Measurements from ENCODE around the gene KIF3A. TPM values are rescaled to one million over a fixed set of nuclear protein-coding genes. Genes with fewer than 3 reads are reported as not detected.
"Not testable (repeated sequence)": the region's sequence is repeated elsewhere in the genome, so short reads cannot be mapped to it uniquely, and the experiment has no call there.

The KIF3A gene
- total RNA-seq, 4 donors from 2014 or later = 1.5 to 32.2 (median 4.0) TPM

DNA sequence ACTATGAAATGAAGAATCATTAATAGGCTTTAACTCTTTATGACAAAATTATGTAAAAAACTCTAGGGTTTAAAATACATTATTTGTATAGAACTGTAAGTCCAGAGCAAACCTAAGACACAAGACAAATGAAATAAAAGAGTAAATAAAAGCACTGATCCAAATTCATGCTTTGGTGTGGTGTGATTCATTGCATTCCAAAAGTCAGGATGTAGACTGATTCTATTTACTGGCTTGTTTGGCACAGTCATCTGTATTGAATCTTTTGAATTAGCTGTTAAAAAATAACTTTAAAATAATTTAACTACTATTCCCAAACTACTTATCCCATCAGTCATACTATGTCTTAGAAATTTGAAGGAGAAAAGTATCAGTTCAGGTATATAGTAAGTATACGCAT, 32.5 kb downstream of the KIF3A start:
- no peak for DNase-seq
- H3K27me3 ChIP-seq = no peaks in the 10 kb centered on the region
- H3K4me3 ChIP-seq = no peak overlapping the region
- no peak overlapping the region for H3K27ac ChIP-seq
- TF ChIP-seq, protein P1, sequence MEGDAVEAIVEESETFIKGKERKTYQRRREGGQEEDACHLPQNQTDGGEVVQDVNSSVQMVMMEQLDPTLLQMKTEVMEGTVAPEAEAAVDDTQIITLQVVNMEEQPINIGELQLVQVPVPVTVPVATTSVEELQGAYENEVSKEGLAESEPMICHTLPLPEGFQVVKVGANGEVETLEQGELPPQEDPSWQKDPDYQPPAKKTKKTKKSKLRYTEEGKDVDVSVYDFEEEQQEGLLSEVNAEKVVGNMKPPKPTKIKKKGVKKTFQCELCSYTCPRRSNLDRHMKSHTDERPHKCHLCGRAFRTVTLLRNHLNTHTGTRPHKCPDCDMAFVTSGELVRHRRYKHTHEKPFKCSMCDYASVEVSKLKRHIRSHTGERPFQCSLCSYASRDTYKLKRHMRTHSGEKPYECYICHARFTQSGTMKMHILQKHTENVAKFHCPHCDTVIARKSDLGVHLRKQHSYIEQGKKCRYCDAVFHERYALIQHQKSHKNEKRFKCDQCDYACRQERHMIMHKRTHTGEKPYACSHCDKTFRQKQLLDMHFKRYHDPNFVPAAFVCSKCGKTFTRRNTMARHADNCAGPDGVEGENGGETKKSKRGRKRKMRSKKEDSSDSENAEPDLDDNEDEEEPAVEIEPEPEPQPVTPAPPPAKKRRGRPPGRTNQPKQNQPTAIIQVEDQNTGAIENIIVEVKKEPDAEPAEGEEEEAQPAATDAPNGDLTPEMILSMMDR (IDR thresholded peaks at IDR 0.05) = no peak
- TF ChIP-seq POLR2A (IDR thresholded peaks at IDR 0.05) = no peak
- no peaks in the 10 kb centered on the region for H3K4me1 ChIP-seq
- peaks cover 0 to 17% (median 0%) of the 10 kb centered on the region in 3 donors for H3K36me3 ChIP-seq
- H3K9me3 ChIP-seq = no peaks in the 10 kb centered on the region

DNA sequence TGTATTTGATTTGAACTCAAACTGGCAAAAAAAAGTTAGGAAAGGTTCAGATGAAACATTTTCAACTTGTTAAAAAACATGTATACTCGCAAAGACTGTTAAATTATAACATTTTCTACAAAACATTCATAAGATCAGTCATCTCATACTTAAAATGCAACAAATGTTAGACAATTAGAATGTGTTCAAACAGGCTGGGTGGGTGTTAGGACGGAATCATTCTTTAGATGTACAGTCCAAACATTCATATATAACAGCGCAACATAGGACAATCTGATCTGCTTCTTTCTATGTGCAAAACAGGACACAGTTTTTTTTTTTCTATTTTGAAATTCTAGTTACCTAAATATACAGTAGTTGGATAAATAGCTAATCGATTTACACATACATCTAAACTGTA, 41.4 kb downstream of the KIF3A start:
- no peak overlapping the region for H3K27ac ChIP-seq
- no peak for DNase-seq
- no peak overlapping the region for H3K4me3 ChIP-seq
- peaks cover 0 to under 1% (median 0%) of the 10 kb centered on the region in 3 donors for H3K36me3 ChIP-seq
- H3K4me1 ChIP-seq = no peaks in the 10 kb centered on the region
- no peaks in the 10 kb centered on the region for H3K9me3 ChIP-seq
- TF ChIP-seq, protein P1 (IDR thresholded peaks at IDR 0.05) = no peak
- no peak for TF ChIP-seq POLR2A (IDR thresholded peaks at IDR 0.05)
- H3K27me3 ChIP-seq = no peaks in the 10 kb centered on the region

DNA sequence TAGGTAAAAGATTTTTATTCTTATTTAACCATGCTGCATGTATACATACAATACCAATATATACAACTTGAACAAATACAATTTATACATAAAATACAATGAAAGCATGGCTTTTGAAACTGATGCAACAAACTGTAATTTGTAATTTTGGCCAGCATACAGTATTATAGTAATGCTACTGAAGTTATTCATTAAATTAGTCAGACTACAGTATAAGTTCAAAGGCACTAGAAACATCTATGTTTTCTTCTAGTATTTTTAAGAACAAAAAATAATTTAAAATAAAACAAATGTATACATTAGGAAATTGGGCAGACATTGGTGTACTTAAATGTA, 44.7 kb downstream of the KIF3A start:
- Histone ChIP-seq H3K9me3 (no peaks in the 10 kb centered on the region), H3K27me3 (no peaks in the 10 kb centered on the region), H3K4me1 (no peaks in the 10 kb centered on the region), H3K4me3 (no peak overlapping the region), H3K27ac (no peak overlapping the region), H3K36me3 (no peaks in the 10 kb centered on the region)
- DNase-seq = no peak
- TF ChIP-seq, protein P1 (IDR thresholded peaks at IDR 0.05) = no peak
- TF ChIP-seq POLR2A (IDR thresholded peaks at IDR 0.05) = no peak

DNA sequence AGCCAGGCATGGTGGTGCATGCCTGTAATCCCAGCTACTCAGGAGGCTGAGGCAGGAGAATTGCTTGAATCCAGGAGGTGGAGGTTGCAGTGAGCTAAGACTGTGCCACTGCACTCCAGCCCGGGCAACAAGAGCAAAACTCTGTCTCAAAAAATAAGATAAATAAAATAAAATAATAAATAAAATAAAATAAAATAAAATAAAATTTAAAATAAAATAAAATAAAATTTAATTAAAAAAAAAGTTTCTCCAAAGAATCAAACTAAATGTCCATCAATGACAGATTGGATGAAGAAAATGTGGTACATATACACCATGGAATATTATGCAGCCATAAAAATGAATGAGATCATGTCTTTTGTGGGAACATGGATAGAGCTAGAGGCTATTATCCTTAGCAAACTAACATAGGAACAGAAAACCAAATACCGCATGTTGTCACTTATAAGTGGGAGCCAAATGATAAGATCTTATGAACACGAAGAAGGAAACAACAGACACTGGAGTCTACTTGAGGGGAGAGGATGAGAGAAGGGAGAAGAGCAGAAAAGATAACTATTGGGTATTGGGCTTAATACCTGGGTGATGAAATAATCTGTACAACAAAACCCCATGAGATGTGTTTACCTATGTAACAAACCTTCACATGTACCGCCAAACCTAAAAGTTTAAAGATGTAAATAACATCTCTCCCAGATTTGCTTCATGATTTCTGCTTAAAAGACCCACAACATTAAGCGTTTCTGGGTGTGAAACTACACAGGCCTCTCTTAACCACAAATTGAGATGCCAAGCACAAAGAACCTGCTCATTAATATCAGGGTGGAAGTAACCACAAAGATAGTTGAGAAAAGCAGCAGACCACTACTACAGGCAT, 45.4 kb downstream of the KIF3A start:
- not testable (repeated sequence) for H3K27me3 ChIP-seq, H3K4me1 ChIP-seq, H3K36me3 ChIP-seq, H3K27ac ChIP-seq, DNase-seq, H3K9me3 ChIP-seq, H3K4me3 ChIP-seq

DNA sequence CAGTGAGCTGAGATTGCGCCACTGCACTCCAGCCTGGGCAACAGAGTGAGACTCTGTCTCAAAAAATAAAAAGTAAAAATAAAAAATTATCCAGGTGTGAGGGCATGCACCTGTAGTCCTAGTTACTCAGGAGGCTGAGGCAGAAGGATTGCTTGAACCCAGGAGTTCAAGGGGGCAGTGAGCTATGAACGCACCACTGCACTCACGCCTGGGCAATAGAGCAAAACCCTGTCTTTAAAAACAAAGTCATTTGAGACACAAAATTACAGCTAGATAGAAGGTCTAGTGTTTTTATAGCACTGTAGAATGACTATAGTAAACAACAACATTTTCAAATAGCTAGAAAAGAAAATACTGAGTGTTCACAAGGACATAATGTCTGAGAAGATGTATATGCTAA, 47.2 kb downstream of the KIF3A start:
- TF ChIP-seq POLR2A (IDR thresholded peaks at IDR 0.05) = no peak
- TF ChIP-seq, protein P1 (IDR thresholded peaks at IDR 0.05) = no peak
- Histone ChIP-seq H3K36me3 (no peaks in the 10 kb centered on the region), H3K27me3 (no peaks in the 10 kb centered on the region), H3K9me3 (no peaks in the 10 kb centered on the region), H3K4me3 (no peak overlapping the region), H3K4me1 (no peaks in the 10 kb centered on the region), H3K27ac (no peak overlapping the region)
- no peak for DNase-seq

DNA sequence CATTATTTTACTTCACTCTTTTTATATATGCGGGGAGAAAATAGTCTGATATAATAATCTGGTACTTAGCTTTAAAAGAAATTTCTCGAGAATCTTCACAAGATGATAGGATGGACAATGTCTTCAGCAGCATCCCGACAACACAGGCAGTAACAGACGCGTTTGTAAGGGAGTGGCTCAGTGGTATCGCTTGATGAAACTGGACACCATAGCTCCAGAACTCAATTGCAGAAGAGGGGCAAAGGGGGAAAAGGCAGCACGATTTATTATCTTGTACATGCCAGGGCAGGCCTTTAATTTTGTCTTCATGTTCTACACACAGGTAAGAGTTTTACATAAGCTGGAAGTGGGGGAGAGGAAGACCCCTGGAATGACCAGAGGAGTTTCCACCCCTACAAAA, 47.8 kb downstream of the KIF3A start:
- no peaks in the 10 kb centered on the region for H3K27me3 ChIP-seq
- no peak for TF ChIP-seq POLR2A (IDR thresholded peaks at IDR 0.05)
- TF ChIP-seq, protein P1 (IDR thresholded peaks at IDR 0.05) = no peak
- no peak overlapping the region for H3K27ac ChIP-seq
- H3K4me1 ChIP-seq = no peaks in the 10 kb centered on the region
- no peaks in the 10 kb centered on the region for H3K36me3 ChIP-seq
- no peak for DNase-seq
- no peak overlapping the region for H3K4me3 ChIP-seq
- no peaks in the 10 kb centered on the region for H3K9me3 ChIP-seq

All from Peyer's patch (tissue), 4 donors.